GM21723 (cell line): ENCODE measurements around the gene LSP1.
"Not testable (repeated sequence)": the region's sequence is repeated elsewhere in the genome, so short reads cannot be mapped to it uniquely, and the experiment has no call there.

Experiments used
- ATAC-seq: cut with Tn5 transposase; IDR thresholded peaks from one replicate; pipeline ENCODE4 v1.9.1; 2021; ENCODE audit warnings: mild to moderate bottlenecking, moderate library complexity; ENCODE audit not compliant: unreplicated experiment

The LSP1 gene

DNA sequence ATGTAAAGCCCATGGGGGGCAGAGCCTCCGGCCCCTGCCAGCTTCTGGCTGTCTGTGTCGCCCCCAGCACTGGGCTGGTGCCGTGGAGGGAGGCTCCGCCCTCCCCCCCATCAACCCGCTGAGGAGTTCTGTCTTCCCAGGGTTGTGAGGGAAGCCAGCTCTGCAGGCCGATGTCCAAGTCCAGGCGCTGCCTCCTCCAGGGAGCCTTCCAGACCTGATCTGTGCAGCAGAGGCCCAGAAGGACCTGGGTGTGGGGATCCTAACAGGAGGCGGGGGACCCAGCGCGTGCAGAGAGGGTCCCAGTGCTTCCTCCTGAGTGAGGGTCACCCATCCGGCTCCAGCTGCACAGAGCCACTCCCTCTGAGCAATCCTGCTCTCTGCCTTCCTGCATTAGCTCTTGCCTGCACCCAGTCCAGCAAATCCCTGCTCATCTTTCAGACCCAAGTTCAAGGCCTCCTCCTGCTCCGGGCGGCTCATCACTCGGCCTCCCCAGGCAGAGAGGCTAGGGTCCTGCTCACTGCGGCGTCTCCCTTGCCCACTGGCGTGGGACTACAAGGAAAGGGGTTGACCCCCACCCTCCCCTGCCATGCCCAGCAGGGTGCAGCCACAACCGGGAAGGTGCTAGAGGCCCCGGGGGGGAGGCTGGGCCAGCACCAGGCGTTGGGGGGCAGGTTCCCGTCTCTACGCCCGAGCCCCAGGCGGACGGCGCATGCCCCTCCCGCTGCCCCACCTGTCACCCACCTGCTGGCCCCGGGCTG lies 22.4 kb downstream of the LSP1 start:
- ATAC-seq, result no peak

- ATAC-seq, result not testable (repeated sequence)
These were observed 23.0 kb downstream of the LSP1 start for GRCh38 chr11:1875851-1876301.

- ATAC-seq, result no peak
These were observed 23.6 kb downstream of the LSP1 start for GRCh38 chr11:1876361-1877063.

DNA sequence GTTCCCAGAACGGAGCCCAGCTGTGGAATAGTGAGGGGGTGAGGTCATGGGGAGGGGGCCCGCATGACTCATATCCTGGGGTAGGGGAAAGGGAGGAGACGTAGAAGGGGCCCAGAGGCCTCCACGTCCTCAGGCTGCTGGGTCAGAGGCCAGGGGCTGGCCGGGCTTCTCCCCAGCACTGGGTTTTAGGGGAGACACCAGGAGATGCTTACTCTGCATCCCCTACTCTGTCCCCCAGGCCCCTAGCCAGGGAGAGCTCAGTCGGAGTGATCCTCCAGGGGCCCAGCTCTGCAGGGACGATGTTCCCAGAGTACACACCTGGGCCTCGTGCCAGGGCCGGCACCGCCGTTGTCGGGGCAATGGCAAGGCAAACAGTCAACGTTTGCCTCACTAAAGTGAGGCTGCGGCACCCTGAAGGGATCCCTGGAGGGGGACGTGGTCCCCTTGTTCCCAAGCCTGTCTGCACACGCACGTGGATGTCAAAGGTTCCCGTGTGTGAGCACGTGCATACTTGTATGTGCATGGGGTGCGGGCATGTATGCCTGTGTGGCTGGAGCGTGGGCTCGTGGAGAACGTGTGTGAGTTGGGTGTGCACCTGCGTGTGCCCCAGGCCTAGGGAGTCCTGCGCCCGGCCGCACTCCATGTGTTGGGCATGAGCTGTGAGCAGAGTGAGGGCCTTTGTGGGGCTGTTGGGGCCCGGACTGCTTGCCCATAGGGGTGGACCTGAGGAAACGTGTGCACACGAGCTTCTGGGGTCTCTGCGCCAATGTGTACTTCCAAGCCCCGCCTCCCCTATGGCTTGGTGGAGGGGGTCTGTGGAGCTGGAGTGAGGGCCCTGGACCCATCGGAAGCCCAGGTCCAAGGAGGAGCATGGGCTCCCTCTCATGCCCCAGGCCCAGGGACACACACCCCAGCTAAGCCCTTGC lies 24.6 kb downstream of the LSP1 start:
- ATAC-seq, result no peak

GRCh38 chr11:1878137-1879031 lies 25.5 kb downstream of the LSP1 start:
- ATAC-seq, result no peak

DNA sequence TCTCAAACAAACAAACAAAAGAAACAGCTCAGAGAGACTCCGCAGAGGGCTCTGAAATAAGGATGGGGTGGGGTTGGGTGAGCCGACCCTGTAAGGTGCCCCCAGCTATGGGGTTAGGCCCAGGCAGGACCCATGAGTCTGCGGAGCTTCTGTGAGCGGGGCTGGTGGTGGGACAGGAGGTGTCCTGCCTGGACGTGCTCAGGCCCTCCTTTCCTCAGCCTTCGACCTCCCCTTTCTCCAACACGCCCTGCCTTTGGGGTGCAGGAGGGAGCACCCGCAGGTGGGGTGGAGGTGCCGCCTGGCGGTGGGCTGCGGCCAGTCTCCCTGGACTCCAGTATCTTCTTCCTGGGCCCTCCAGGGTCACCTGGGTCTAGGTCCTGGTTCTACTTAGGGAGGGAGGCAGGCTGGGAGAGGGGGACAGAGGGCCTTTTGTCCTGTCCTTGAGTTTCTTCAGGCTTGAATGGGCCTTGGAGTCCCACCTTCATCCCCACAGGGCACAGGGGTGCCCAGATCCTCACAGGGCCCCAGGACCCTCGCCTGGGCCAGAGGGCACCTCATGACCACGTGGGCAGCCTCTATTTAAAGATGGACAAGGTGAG lies 26.6 kb downstream of the LSP1 start:
- no peak for ATAC-seq

GRCh38 chr11:1879941-1880720 lies 27.2 kb downstream of the LSP1 start:
- no peak for ATAC-seq

DNA sequence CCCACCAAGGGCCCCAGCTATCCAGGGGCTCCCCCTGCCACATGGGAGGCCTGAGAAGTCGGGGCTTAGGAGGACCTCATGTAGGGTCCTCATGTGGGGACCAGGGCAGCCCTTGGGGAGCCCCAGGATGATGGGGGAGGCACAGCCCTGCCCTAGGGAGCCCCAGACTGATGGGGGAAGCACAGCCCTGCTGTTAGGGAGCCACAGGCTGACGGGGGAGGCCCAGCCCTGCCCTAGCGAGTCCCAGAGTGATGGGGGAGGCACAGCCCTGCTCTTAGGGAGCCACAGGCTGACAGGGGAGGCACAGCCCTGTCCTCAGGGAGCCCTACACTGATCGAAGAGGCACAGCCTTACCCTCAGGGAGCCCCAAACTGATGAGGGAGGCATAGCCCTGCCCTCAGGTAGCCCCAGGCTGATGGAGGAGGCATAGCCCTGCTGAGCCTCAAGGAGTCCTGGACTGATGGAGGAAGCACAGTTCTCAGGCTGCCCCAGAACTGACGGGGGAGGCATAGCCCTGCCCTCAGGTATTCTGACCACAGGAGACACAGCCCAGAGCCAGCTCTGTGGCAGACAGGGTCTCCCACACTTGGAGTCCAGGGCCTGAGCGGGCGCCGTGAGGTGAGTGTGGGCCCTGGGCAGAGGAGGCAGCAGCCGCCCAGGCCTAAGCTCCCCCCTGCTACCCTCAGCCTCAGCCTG lies 28.0 kb downstream of the LSP1 start:
- no peak for ATAC-seq

GRCh38 chr11:1881442-1882264 lies 28.8 kb downstream of the LSP1 start:
- ATAC-seq, result peak; percentile 14

- peak; percentile 72 for ATAC-seq
These were observed 29.7 kb downstream of the LSP1 start for GRCh38 chr11:1882265-1883238.

GRCh38 chr11:1883346-1884302 lies 30.7 kb downstream of the LSP1 start:
- ATAC-seq, result no peak

DNA sequence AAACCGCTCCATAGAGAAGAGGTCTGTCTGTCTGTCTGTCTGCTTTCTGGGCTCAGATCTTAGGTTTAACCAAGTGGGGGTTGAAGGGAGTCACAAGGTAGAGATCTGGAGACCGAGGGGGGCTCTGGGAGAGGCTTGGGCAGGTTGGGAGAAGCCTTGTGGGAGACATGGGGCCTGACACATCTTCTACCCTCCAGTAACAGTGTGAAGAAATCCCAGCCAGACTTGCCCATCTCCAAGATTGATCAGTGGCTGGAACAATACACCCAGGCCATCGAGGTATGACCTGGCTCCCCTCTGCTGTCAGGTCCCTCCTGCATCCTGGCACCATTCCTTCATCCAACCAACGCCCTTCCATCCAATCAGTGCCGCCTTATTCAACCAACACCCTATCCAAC lies 31.4 kb downstream of the LSP1 start:
- no peak for ATAC-seq

- not testable (repeated sequence) for ATAC-seq
These were observed 33.7 kb downstream of the LSP1 start for GRCh38 chr11:1886551-1886950.

GRCh38 chr11:1887451-1888346 lies 34.8 kb downstream of the LSP1 start:
- ATAC-seq, result no peak
